HepG2 (cell line): ENCODE data around the gene COASY. TPM values are rescaled to one million over a fixed set of nuclear protein-coding genes. Genes with fewer than 3 reads are reported as not detected.

Source experiments
- ARNTL ChIP-seq: sonication (generic); formaldehyde crosslinking; IDR thresholded peaks from 2 replicates; pipeline ENCODE4 v1.4.0; 2020; ENCODE audit warnings: mild to moderate bottlenecking, missing genetic modification reagents
- FOSL2 ChIP-seq: sonication (generic); formaldehyde crosslinking; IDR thresholded peaks from 2 replicates; pipeline ENCODE4 v1.4.0; 2020; ENCODE audit warnings: missing genetic modification reagents
- KDM3A ChIP-seq: IDR thresholded peaks from 2 replicates; pipeline ENCODE4 v1.6.1; 2018; ENCODE audit warnings: low read depth, missing compliant biosample characterization
- MNT ChIP-seq: fragments of 450-650 bp; IDR thresholded peaks from 2 replicates; pipeline ENCODE4 v1.6.1; 2016
- NFKB2 ChIP-seq: sonication (generic); formaldehyde crosslinking; IDR thresholded peaks from 2 replicates; pipeline ENCODE4 v1.4.0; 2020; ENCODE audit warnings: missing genetic modification reagents, borderline replicate concordance
- PHF8 ChIP-seq: sonication (generic); formaldehyde crosslinking; IDR thresholded peaks from 2 replicates; pipeline ENCODE4 v1.5.0; 2020; ENCODE audit warnings: missing genetic modification reagents
- SALL1 ChIP-seq: sonication (generic); formaldehyde crosslinking; IDR thresholded peaks from 2 replicates; pipeline ENCODE4 v1.8.0; 2022; ENCODE audit warnings: mild to moderate bottlenecking, missing genetic modification reagents
- SNAPC4 ChIP-seq: sonication (generic); formaldehyde crosslinking; IDR thresholded peaks from 2 replicates; pipeline ENCODE4 v1.4.0; 2020; ENCODE audit warnings: mild to moderate bottlenecking, missing genetic modification reagents
- SOX13 ChIP-seq, 3 experiments: fragments of 450-650 bp in 1 of 3; sonication (generic) in 1 of 3; formaldehyde crosslinking in 1 of 3; IDR thresholded peaks in 2 of 3; conservative IDR thresholded peaks in 1 of 3; 2 replicates each; pipeline versions ENCODE4 v1.5.0 to v1.6.1; 2016 to 2020; ENCODE audit warnings: antibody characterized with exemption in 1 of 3, mild to moderate bottlenecking in 1 of 3, missing compliant biosample characterization in 1 of 3, missing genetic modification reagents in 1 of 3, moderate library complexity in 1 of 3
- SP140L ChIP-seq: sonication (generic); formaldehyde crosslinking; IDR thresholded peaks from 2 replicates; pipeline ENCODE4 v1.4.0; 2020; ENCODE audit warnings: missing genetic modification reagents, borderline replicate concordance
- TRIM22 ChIP-seq: fragments of 450-650 bp; IDR thresholded peaks from 2 replicates; pipeline ENCODE4 v1.6.1; 2017
- ZBTB38 ChIP-seq: sonication (generic); formaldehyde crosslinking; IDR thresholded peaks from 2 replicates; pipeline ENCODE4 v1.5.1; 2020; ENCODE audit warnings: mild to moderate bottlenecking, missing genetic modification reagents
- ZFP90 ChIP-seq: sonication (generic); formaldehyde crosslinking; IDR thresholded peaks from 2 replicates; pipeline ENCODE4 v1.8.0; 2022; ENCODE audit warnings: missing genetic modification reagents, mild to moderate bottlenecking, inconsistent platforms, borderline replicate concordance
- ZKSCAN5 ChIP-seq: sonication (generic); formaldehyde crosslinking; IDR thresholded peaks from 2 replicates; pipeline ENCODE4 v1.5.1; 2020; ENCODE audit warnings: mild to moderate bottlenecking, missing genetic modification reagents
- ZNF607 ChIP-seq: sonication (generic); formaldehyde crosslinking; IDR thresholded peaks from 2 replicates; pipeline ENCODE4 v1.5.1; 2020; ENCODE audit warnings: missing genetic modification reagents, mild to moderate bottlenecking, borderline replicate concordance
- ZNF644 ChIP-seq: IDR thresholded peaks from 2 replicates; pipeline ENCODE4 v1.6.1; 2016; ENCODE audit warnings: low read depth
- ZNF703 ChIP-seq: sonication (generic); formaldehyde crosslinking; IDR thresholded peaks from 2 replicates; pipeline ENCODE4 v1.5.1; 2020; ENCODE audit warnings: missing genetic modification reagents, mild to moderate bottlenecking, moderate library complexity, borderline replicate concordance
- ZNF776 ChIP-seq: sonication (generic); formaldehyde crosslinking; IDR thresholded peaks from 2 replicates; pipeline ENCODE4 v1.4.0; 2020; ENCODE audit warnings: mild to moderate bottlenecking, missing genetic modification reagents
- ZNF777 ChIP-seq: sonication (generic); formaldehyde crosslinking; IDR thresholded peaks from 2 replicates; pipeline ENCODE4 v1.4.0; 2020; ENCODE audit warnings: missing genetic modification reagents
- polyA plus RNA-seq, 8 experiments: library from polyadenylated mRNA; depleted of rRNA in 3 of 8; stranded (reverse) in 7 of 8; unstranded in 1 of 8; fragments of >200 nt; fragmentation: Illumina TruSeq in 4 of 8; extraction: Trizol in 4 of 8; gene quantifications; 2 replicates each; pipeline versions ENCODE4 v1.2.1 to v1.2.3, GENCODE V29; 2011 to 2016; ENCODE audit warnings: low read depth in 4 of 8, missing spikeins in 1 of 8, mixed read lengths in 1 of 8; ENCODE audit not compliant: insufficient read depth in 1 of 8
- total RNA-seq, 5 experiments: library from RNA; depleted of rRNA; stranded (reverse); fragments of >200 nt; fragmentation: Illumina TruSeq; extraction: Trizol; gene quantifications; 2 replicates each; pipeline ENCODE4 v1.2.3, GENCODE V29; 2016; ENCODE audit warnings: low read depth in 1 of 5

Gene COASY
- total and polyA plus RNA-seq, 2 of the 13 experiments (the other 11 are each of a cell fraction or from before 2014, with no cell fraction given), result 90.7 to 125 TPM

GRCh38 chr17:42553161-42553818 lies 8.7 kb upstream of the COASY start (continued):
- no peak for TF ChIP-seq SNAPC4 (CRISPR knock-in tag)
- no peak for TF ChIP-seq ZNF644
- TF ChIP-seq ZKSCAN5 (CRISPR knock-in tag), result no peak
- no peak for TF ChIP-seq MNT
- no peak for TF ChIP-seq SP140L (CRISPR knock-in tag)
- TF ChIP-seq FOSL2 (CRISPR knock-in tag), result no peak
- peak; percentile 99 for TF ChIP-seq ZBTB38 (CRISPR knock-in tag)
- no peak for TF ChIP-seq TRIM22
- no peak for TF ChIP-seq ZFP90 (CRISPR knock-in tag)
- no peak for TF ChIP-seq ARNTL (CRISPR knock-in tag)
- no peak for TF ChIP-seq ZNF776
- no peak for TF ChIP-seq ZNF777 (CRISPR knock-in tag)
- TF ChIP-seq NFKB2 (CRISPR knock-in tag), result no peak
- TF ChIP-seq SALL1 (CRISPR knock-in tag), result no peak
- no peak for TF ChIP-seq KDM3A (CRISPR knock-in tag)
- TF ChIP-seq PHF8 (CRISPR knock-in tag), result no peak
- TF ChIP-seq SOX13 (IDR thresholded peaks at IDR 0.05), result no peak
- no peak for TF ChIP-seq SOX13 (CRISPR knock-in tag; conservative IDR thresholded peaks at IDR 0.05 in 1 of 2, IDR thresholded peaks at IDR 0.05 in 1 of 2)
- no peak for TF ChIP-seq ZNF703
- no peak for TF ChIP-seq ZNF607 (CRISPR knock-in tag)
